ENCODE results near the gene CPEB3. TPM values are rescaled to one million over a fixed set of nuclear protein-coding genes. Genes with fewer than 3 reads are reported as not detected.

CPEB3 gene
- total and polyA plus RNA-seq, 2 donors (not counting 3 experiments of a cell fraction or from before 2014, with no cell fraction given), result 0.80 to 2.2 TPM

- ChIA-PET CTCF (no interaction called here), POLR2A (no interaction called here)
- no peak for TF ChIP-seq CTCF (IDR thresholded peaks at IDR 0.05; ENCODE audit: extremely low read depth in 1 of 2, insufficient read depth in 1 of 2, low read depth in 1 of 2, low read length in 2 of 2)
- TF ChIP-seq POLR2AphosphoS5 (IDR thresholded peaks at IDR 0.05; ENCODE audit: insufficient read depth, low read depth, low read length), result no peak
- TF ChIP-seq MYC (IDR thresholded peaks at IDR 0.05; ENCODE audit: low read depth, low read length), result no peak
- no peak for TF ChIP-seq MAX (IDR thresholded peaks at IDR 0.05; ENCODE audit: insufficient read depth, insufficient read length)
- no peak for TF ChIP-seq JUN (IDR thresholded peaks at IDR 0.05; ENCODE audit: borderline replicate concordance, insufficient read depth, insufficient read length, low read depth)
- no peak for TF ChIP-seq POLR2A (IDR thresholded peaks at IDR 0.05; ENCODE audit: low read depth, low read length)
- no peak for TF ChIP-seq EZH2 (IDR thresholded peaks at IDR 0.05; ENCODE audit: borderline replicate concordance, low read depth, low read length, severe bottlenecking)
- no peak for TF ChIP-seq FOS (IDR thresholded peaks at IDR 0.05; ENCODE audit: borderline replicate concordance, insufficient read depth, low read length)
- TF ChIP-seq GATA2 (IDR thresholded peaks at IDR 0.05; ENCODE audit: insufficient read depth, insufficient read length, low read depth, low read length), result no peak
- H3K27me3 ChIP-seq (ENCODE audit: control insufficient read depth in 2 of 2, insufficient read depth in 2 of 2, low read length in 2 of 2), result no peaks in the 10 kb centered on the region
- no peak overlapping the region for H3K27ac ChIP-seq (ENCODE audit: insufficient read depth, low read depth, low read length)
- BruUV-seq (replicated peaks), result no TSS peak
- no peak overlapping the region for H3K9ac ChIP-seq (replicated peaks; ENCODE audit: extremely low read depth, insufficient read depth, low read length)
- no peak overlapping the region for H3K4me3 ChIP-seq (replicated peaks in 1 of 3; ENCODE audit: insufficient read depth in 1 of 3, low read depth in 1 of 3, low read length in 3 of 3)
- no peak for DNase-seq (ENCODE audit: low read depth, low spot score)
- intact Hi-C loops (cut with micrococcal nuclease) (no loop called here), dilution Hi-C loops (cut with MboI; ENCODE audit: extremely low pct_ligation_motif_present, low sequenced_read_pairs) (no loop called here)
- no peaks in the 10 kb centered on the region for H4K20me1 ChIP-seq (replicated peaks; ENCODE audit: control insufficient read depth, extremely low read depth, insufficient read depth, low read length)
- no peak for FAIRE-seq
- H3K9me1 ChIP-seq (replicated peaks; ENCODE audit: control insufficient read depth, extremely low read depth, insufficient read depth, low read length), result no peaks in the 10 kb centered on the region
- no peak overlapping the region for H3K4me2 ChIP-seq (ENCODE audit: insufficient read depth, low read length)
- no peak overlapping the region for H2AFZ ChIP-seq (ENCODE audit: low read depth, low read length)
- no peaks in the 10 kb centered on the region for H3K36me3 ChIP-seq (ENCODE audit: control insufficient read depth in 2 of 2, extremely low read depth in 1 of 2, insufficient read depth in 2 of 2, low read length in 2 of 2)
- no peaks in the 10 kb centered on the region for H3K79me2 ChIP-seq (ENCODE audit: control insufficient read depth, insufficient read depth, low read length)
- no peaks in the 10 kb centered on the region for H3K9me3 ChIP-seq (replicated peaks; ENCODE audit: control insufficient read depth, insufficient read depth, low read length)
- H3K4me1 ChIP-seq (ENCODE audit: control insufficient read depth, extremely low read depth, insufficient read depth, low read length), result peaks cover 10% of the 10 kb centered on the region
These were observed 77.8 kb downstream of the CPEB3 start for GRCh38 chr10:92213049-92213448.

Data from endothelial cell of umbilical vein (primary cell).